HUDEP-2 (cell line): ENCODE measurements around the gene NUDT16.

ENCODE experiments used
- DNase-seq, 76 experiments: peaks; one replicate each; lab custom pipeline; 2025; ENCODE audit not compliant: unreplicated experiment in 76 of 76; lab: John Stamatoyannopoulos, UW

Gene NUDT16

GRCh38 chr3:131380821-131381444, 641 bp upstream of the NUDT16 start:
- DNase-seq, result peak in 1 of 76 experiments; percentile 49

- DNase-seq, result peak in 18 of 76 experiments; percentile 2 to 37 (median 10)
Measured at GRCh38 chr3:131386429-131387165, 5.0 kb downstream of the NUDT16 start.

- DNase-seq, result no peak
Measured at GRCh38 chr3:131387796-131388489, 6.4 kb downstream of the NUDT16 start.

GRCh38 chr3:131388490-131388799, 6.9 kb downstream of the NUDT16 start:
- no peak for DNase-seq

- no peak for DNase-seq
Measured at GRCh38 chr3:131390331-131390730, 8.8 kb downstream of the NUDT16 start.

GRCh38 chr3:131393051-131393450, 11.5 kb downstream of the NUDT16 start:
- no peak for DNase-seq

- DNase-seq, result no peak
Measured at GRCh38 chr3:131393868-131394267, 12.3 kb downstream of the NUDT16 start.

GRCh38 chr3:131394400-131394799, 12.8 kb downstream of the NUDT16 start:
- no peak for DNase-seq

GRCh38 chr3:131396170-131396569, 14.6 kb downstream of the NUDT16 start:
- DNase-seq, result no peak

GRCh38 chr3:131397889-131398288, 16.3 kb downstream of the NUDT16 start:
- DNase-seq, result no peak

- no peak for DNase-seq
Measured at GRCh38 chr3:131401978-131402377, 20.4 kb downstream of the NUDT16 start.

- DNase-seq, result no peak
Measured at GRCh38 chr3:131402391-131403039, 20.9 kb downstream of the NUDT16 start.

GRCh38 chr3:131403216-131403895, 21.8 kb downstream of the NUDT16 start:
- DNase-seq, result no peak

- no peak for DNase-seq
Measured at GRCh38 chr3:131405411-131405810, 23.8 kb downstream of the NUDT16 start.

- DNase-seq, result no peak
Measured at GRCh38 chr3:131406274-131406673, 24.7 kb downstream of the NUDT16 start.

GRCh38 chr3:131417751-131418150, 36.2 kb downstream of the NUDT16 start:
- DNase-seq, result no peak

GRCh38 chr3:131421301-131421700, 39.7 kb downstream of the NUDT16 start:
- no peak for DNase-seq

GRCh38 chr3:131421957-131422498, 40.5 kb downstream of the NUDT16 start:
- DNase-seq, result no peak

GRCh38 chr3:131427226-131427625, 45.7 kb downstream of the NUDT16 start:
- no peak for DNase-seq

GRCh38 chr3:131431754-131432153, 50.2 kb downstream of the NUDT16 start:
- DNase-seq, result no peak

GRCh38 chr3:131432441-131432840, 50.9 kb downstream of the NUDT16 start:
- no peak for DNase-seq
